ENCODE data around the gene BRD4. TPM values are rescaled to one million over a fixed set of nuclear protein-coding genes. Genes with fewer than 3 reads are reported as not detected.

BRD4 gene
- total and polyA plus RNA-seq, 10 of the 15 experiments (the other 5 are each of a cell fraction or from before 2014, with no cell fraction given), result 5.3 to 84.4 (median 11.8) TPM

DNA sequence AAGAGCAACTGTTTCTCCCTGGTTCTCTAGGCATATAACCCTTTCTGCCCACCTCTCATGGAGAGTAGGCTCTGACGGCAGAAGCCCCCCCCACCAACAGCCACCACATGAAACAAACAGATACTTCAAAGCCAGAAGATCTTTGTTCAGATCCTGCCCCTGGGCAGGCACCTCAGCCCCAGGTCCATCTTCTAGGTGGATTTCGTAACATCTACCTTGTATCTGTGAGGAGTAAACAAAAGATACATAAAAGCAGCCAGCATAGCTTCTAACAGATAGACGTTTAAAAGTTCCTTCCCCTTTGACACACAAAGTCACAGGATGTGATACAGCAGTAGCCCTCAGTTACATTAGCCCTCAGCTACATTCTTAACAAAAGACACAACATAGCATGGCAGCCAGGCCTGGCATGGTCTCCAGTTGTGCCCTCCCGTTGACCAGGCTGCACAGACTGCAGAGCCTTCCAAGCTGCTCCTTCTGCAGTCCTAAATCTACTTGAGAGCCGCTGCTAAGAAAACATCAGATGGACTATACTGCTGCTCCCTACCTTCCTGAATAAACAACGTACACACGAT is 35.4 kb downstream of the BRD4 start:
- H3K9ac ChIP-seq (ENCODE audit: control insufficient read depth, insufficient read depth, low read length), result no peak overlapping the region
- FAIRE-seq, result no peak

DNA sequence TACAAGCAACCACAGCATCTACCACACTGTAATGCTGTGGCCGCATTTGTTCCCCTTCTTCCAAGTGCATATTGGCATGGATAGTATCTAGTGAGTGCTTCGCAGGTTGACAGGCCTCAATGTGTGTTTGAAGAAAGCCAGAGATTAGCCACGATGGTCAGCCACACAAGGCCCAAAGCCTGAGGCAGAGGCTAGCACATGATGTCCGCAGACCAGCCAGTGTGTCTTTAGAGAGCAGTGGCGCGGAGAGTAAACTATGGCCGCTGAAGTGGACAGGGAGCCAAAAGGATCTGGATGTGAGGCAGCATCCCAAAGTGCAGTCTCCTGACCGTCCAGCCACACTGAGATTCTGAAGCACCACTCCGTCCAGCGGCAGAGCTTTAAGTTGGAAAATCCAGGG is 36.0 kb downstream of the BRD4 start:
- H3K4me3 ChIP-seq, result no peak overlapping the region
- no peak overlapping the region for H3K27ac ChIP-seq (ENCODE audit: control insufficient read depth, insufficient read depth)
- ChIA-PET SMC1A (ENCODE audit: uncharacterized antibody, unreplicated experiment) (no interaction called here), POLR2A (interaction anchor here (0.6 kb wide), 1 partner anchor 510 kb away, joined by 5 read pairs; no protein-coding TSS in a partner anchor), CTCF (no interaction called here), RAD21 (ENCODE audit: unreplicated experiment) (no interaction called here)
- intact Hi-C loops (cut with micrococcal nuclease; ENCODE audit: unreplicated experiment), result no loop called here
- in situ Hi-C loops (cut with MboI), result no loop called here
- WGBS (ENCODE audit: insufficient coverage, insufficient replicate concordance, low lambda C conversion rate, missing lambda C conversion rate), result 93% methylated on average over 10 of the region's 10 CpGs
- peaks cover 3 to 6% of the 10 kb centered on the region in 2 experiments; a peak in 3 of 4 replicates for H3K36me3 ChIP-seq (ENCODE audit: control insufficient read depth in 2 of 2, insufficient read depth in 2 of 2, low read length in 1 of 2)
- DNase-seq (ENCODE audit: low read depth, low spot score) (no peak), FAIRE-seq (no peak), ATAC-seq (no peak)
- H3K4me2 ChIP-seq (ENCODE audit: control insufficient read depth, insufficient read depth), result no peak overlapping the region
- H3K79me2 ChIP-seq (ENCODE audit: control insufficient read depth, insufficient read depth, low read length), result peaks cover 92% of the 10 kb centered on the region
- H3K27me3 ChIP-seq (replicated peaks in 1 of 2; ENCODE audit: control insufficient read depth in 2 of 2, insufficient read depth in 2 of 2, low read length in 1 of 2), result no peaks in the 10 kb centered on the region
- no peak overlapping the region for H3K9ac ChIP-seq (ENCODE audit: control insufficient read depth, insufficient read depth, low read length)
- peaks cover 35% of the 10 kb centered on the region for H4K20me1 ChIP-seq (ENCODE audit: control insufficient read depth, insufficient read depth)
- BruUV-seq (replicated peaks), result no TSS peak
- no peak overlapping the region for H2AFZ ChIP-seq (ENCODE audit: control insufficient read depth, low read depth, low read length)
- H3K9me3 ChIP-seq (replicated peaks; ENCODE audit: control insufficient read depth, insufficient read depth, low read length), result no peaks in the 10 kb centered on the region
- peaks cover 37% of the 10 kb centered on the region for H3K4me1 ChIP-seq (ENCODE audit: control insufficient read depth, insufficient read depth, low read length)
- TF ChIP-seq RBBP5 (conservative IDR thresholded peaks at IDR 0.05) (no peak), WRNIP1 (IDR thresholded peaks at IDR 0.05; ENCODE audit: borderline replicate concordance, low read depth, low read length) (no peak), RAD51 (IDR thresholded peaks at IDR 0.05) (no peak), POU2F2 (IDR thresholded peaks at IDR 0.05; ENCODE audit: borderline replicate concordance, low read depth, low read length) (no peak), TCF7 (IDR thresholded peaks at IDR 0.05; ENCODE audit: borderline replicate concordance) (no peak), ZNF24 (IDR thresholded peaks at IDR 0.05) (no peak), CHD1 (IDR thresholded peaks at IDR 0.05; ENCODE audit: low read depth, low read length) (no peak)
- TF ChIP-seq, protein P1, sequence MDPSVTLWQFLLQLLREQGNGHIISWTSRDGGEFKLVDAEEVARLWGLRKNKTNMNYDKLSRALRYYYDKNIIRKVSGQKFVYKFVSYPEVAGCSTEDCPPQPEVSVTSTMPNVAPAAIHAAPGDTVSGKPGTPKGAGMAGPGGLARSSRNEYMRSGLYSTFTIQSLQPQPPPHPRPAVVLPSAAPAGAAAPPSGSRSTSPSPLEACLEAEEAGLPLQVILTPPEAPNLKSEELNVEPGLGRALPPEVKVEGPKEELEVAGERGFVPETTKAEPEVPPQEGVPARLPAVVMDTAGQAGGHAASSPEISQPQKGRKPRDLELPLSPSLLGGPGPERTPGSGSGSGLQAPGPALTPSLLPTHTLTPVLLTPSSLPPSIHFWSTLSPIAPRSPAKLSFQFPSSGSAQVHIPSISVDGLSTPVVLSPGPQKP (IDR thresholded peaks at IDR 0.05; ENCODE audit: low read depth, low read length), result no peak
- TF ChIP-seq, protein P2, sequence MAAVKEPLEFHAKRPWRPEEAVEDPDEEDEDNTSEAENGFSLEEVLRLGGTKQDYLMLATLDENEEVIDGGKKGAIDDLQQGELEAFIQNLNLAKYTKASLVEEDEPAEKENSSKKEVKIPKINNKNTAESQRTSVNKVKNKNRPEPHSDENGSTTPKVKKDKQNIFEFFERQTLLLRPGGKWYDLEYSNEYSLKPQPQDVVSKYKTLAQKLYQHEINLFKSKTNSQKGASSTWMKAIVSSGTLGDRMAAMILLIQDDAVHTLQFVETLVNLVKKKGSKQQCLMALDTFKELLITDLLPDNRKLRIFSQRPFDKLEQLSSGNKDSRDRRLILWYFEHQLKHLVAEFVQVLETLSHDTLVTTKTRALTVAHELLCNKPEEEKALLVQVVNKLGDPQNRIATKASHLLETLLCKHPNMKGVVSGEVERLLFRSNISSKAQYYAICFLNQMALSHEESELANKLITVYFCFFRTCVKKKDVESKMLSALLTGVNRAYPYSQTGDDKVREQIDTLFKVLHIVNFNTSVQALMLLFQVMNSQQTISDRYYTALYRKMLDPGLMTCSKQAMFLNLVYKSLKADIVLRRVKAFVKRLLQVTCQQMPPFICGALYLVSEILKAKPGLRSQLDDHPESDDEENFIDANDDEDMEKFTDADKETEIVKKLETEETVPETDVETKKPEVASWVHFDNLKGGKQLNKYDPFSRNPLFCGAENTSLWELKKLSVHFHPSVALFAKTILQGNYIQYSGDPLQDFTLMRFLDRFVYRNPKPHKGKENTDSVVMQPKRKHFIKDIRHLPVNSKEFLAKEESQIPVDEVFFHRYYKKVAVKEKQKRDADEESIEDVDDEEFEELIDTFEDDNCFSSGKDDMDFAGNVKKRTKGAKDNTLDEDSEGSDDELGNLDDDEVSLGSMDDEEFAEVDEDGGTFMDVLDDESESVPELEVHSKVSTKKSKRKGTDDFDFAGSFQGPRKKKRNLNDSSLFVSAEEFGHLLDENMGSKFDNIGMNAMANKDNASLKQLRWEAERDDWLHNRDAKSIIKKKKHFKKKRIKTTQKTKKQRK (IDR thresholded peaks at IDR 0.05; ENCODE audit: low read depth, low read length), result no peak

More for the DNA sequence above, 35.4 kb downstream of the BRD4 start:
- no TSS peak for BruUV-seq (replicated peaks)
- peaks cover 32% of the 10 kb centered on the region for H3K4me1 ChIP-seq (ENCODE audit: control insufficient read depth, insufficient read depth, low read length)
- H3K79me2 ChIP-seq (ENCODE audit: control insufficient read depth, insufficient read depth, low read length), result peaks cover 90% of the 10 kb centered on the region
- WGBS (ENCODE audit: insufficient coverage, insufficient replicate concordance, low lambda C conversion rate, missing lambda C conversion rate), result 51% methylated on average over 7 of the region's 7 CpGs
- DNase-seq (ENCODE audit: low read depth, low spot score) (no peak), ATAC-seq (no peak)
- ChIA-PET SMC1A (ENCODE audit: uncharacterized antibody, unreplicated experiment) (interaction anchor here (2.1 kb wide), 1 partner anchor 8 kb away, joined by 11 read pairs; no protein-coding TSS in a partner anchor), RAD21 (ENCODE audit: unreplicated experiment) (no interaction called here), POLR2A (interaction anchor here (0.5 to 0.6 kb wide), 2 partner anchors 19 to 510 kb away, joined by 5 to 7 read pairs; no protein-coding TSS in a partner anchor), CTCF (no interaction called here)
- in situ Hi-C loops (cut with MboI) (no loop called here), intact Hi-C loops (cut with micrococcal nuclease; ENCODE audit: unreplicated experiment) (no loop called here)
- H3K27ac ChIP-seq (ENCODE audit: control insufficient read depth, insufficient read depth), result no peak overlapping the region
- no peaks in the 10 kb centered on the region for H3K9me3 ChIP-seq (replicated peaks; ENCODE audit: control insufficient read depth, insufficient read depth, low read length)
- TF ChIP-seq LARP7 (IDR thresholded peaks at IDR 0.05), result no peak
- TF ChIP-seq ZNF622 (IDR thresholded peaks at IDR 0.05), result no peak
- no peak for TF ChIP-seq SMAD5 (IDR thresholded peaks at IDR 0.05; ENCODE audit: low read depth)
- TF ChIP-seq ZNF24 (IDR thresholded peaks at IDR 0.05), result no peak
- no peak for TF ChIP-seq POLR2AphosphoS2 (IDR thresholded peaks at IDR 0.05; ENCODE audit: low read depth, low read length)
- no peak for TF ChIP-seq ZNF384 (IDR thresholded peaks at IDR 0.05; ENCODE audit: borderline replicate concordance, low read depth, low read length)
- no peak overlapping the region for H2AFZ ChIP-seq (ENCODE audit: control insufficient read depth, low read depth, low read length)
- no peak overlapping the region for H3K4me2 ChIP-seq (ENCODE audit: control insufficient read depth, insufficient read depth)
- no peaks in the 10 kb centered on the region for H3K27me3 ChIP-seq (replicated peaks in 1 of 2; ENCODE audit: control insufficient read depth in 2 of 2, insufficient read depth in 2 of 2, low read length in 1 of 2)
- H4K20me1 ChIP-seq (ENCODE audit: control insufficient read depth, insufficient read depth), result peaks cover 35% of the 10 kb centered on the region
- no peak overlapping the region for H3K4me3 ChIP-seq
- H3K36me3 ChIP-seq (ENCODE audit: control insufficient read depth in 2 of 2, insufficient read depth in 2 of 2, low read length in 1 of 2), result peaks cover 3 to 6% of the 10 kb centered on the region in 2 experiments; a peak in 3 of 4 replicates
